Measurements from ENCODE around the gene NCAPD2.

NCAPD2 gene

GRCh38 chr12:6528539-6529235, 34.8 kb downstream of the NCAPD2 start:
- H3K4me1 ChIP-seq (ENCODE audit: low read length): peaks cover 13% of the 10 kb centered on the region
- H3K79me2 ChIP-seq (ENCODE audit: low read length): peaks cover 37% of the 10 kb centered on the region
- no peak overlapping the region for H3K9ac ChIP-seq (ENCODE audit: low read length)
- H3K9me3 ChIP-seq (replicated peaks; ENCODE audit: insufficient read depth, low read length): no peaks in the 10 kb centered on the region
- H4K20me1 ChIP-seq (ENCODE audit: insufficient read depth, low read length): no peaks in the 10 kb centered on the region
- no peak overlapping the region for H3K4me2 ChIP-seq (ENCODE audit: low read depth, low read length)
- no peaks in the 10 kb centered on the region for H3K27me3 ChIP-seq (replicated peaks; ENCODE audit: insufficient read depth, low read length)
- H2AFZ ChIP-seq (ENCODE audit: low read length): no peak overlapping the region
- H3K9me2 ChIP-seq (replicated peaks; ENCODE audit: insufficient read depth, low read length): no peaks in the 10 kb centered on the region
- peaks cover 48% of the 10 kb centered on the region for H3K36me3 ChIP-seq (replicated peaks; ENCODE audit: insufficient read depth, low read length)
- DNase-seq: no peak
- no peak overlapping the region for H3K27ac ChIP-seq (ENCODE audit: low read length)
- TF ChIP-seq EZH2 (optimal IDR thresholded peaks at IDR 0.05; ENCODE audit: low read depth, low read length) (no peak), EZH2phosphoT487 (IDR thresholded peaks at IDR 0.05; ENCODE audit: low read length) (no peak), CTCF (IDR thresholded peaks at IDR 0.05; ENCODE audit: low read length) (no peak)
- H3K4me3 ChIP-seq (ENCODE audit: low read length): no peak overlapping the region
- peaks cover 36% of the 10 kb centered on the region for H3F3A ChIP-seq (ENCODE audit: insufficient read depth, low read length)

- H3K36me3 ChIP-seq (replicated peaks; ENCODE audit: insufficient read depth, low read length): peaks cover 44% of the 10 kb centered on the region; the same call in 1 of the 2 replicates
- no peak overlapping the region for H3K9ac ChIP-seq (ENCODE audit: low read length)
- no peaks in the 10 kb centered on the region for H3K27me3 ChIP-seq (replicated peaks; ENCODE audit: insufficient read depth, low read length)
- H3K4me2 ChIP-seq (ENCODE audit: low read depth, low read length): no peak overlapping the region
- H3K27ac ChIP-seq (ENCODE audit: low read length): no peak overlapping the region
- H3K79me2 ChIP-seq (ENCODE audit: low read length): peaks cover 37% of the 10 kb centered on the region
- H2AFZ ChIP-seq (ENCODE audit: low read length): no peak overlapping the region
- no peaks in the 10 kb centered on the region for H3K9me2 ChIP-seq (replicated peaks; ENCODE audit: insufficient read depth, low read length)
- TF ChIP-seq EZH2 (optimal IDR thresholded peaks at IDR 0.05; ENCODE audit: low read depth, low read length) (no peak), EZH2phosphoT487 (IDR thresholded peaks at IDR 0.05; ENCODE audit: low read length) (no peak), CTCF (IDR thresholded peaks at IDR 0.05; ENCODE audit: low read length) (no peak)
- H3K9me3 ChIP-seq (replicated peaks; ENCODE audit: insufficient read depth, low read length): no peaks in the 10 kb centered on the region
- peaks cover 13% of the 10 kb centered on the region for H3K4me1 ChIP-seq (ENCODE audit: low read length)
- peaks cover 40% of the 10 kb centered on the region for H3F3A ChIP-seq (ENCODE audit: insufficient read depth, low read length)
- H4K20me1 ChIP-seq (ENCODE audit: insufficient read depth, low read length): no peaks in the 10 kb centered on the region
- no peak for DNase-seq
- H3K4me3 ChIP-seq (ENCODE audit: low read length): no peak overlapping the region
Measured at GRCh38 chr12:6529291-6529737, 35.4 kb downstream of the NCAPD2 start.

GRCh38 chr12:6530576-6531260, 36.8 kb downstream of the NCAPD2 start:
- peaks cover 43% of the 10 kb centered on the region; the same call in 1 of the 2 replicates for H3K36me3 ChIP-seq (replicated peaks; ENCODE audit: insufficient read depth, low read length)
- no peaks in the 10 kb centered on the region for H3K27me3 ChIP-seq (replicated peaks; ENCODE audit: insufficient read depth, low read length)
- TF ChIP-seq EZH2 (optimal IDR thresholded peaks at IDR 0.05; ENCODE audit: low read depth, low read length): no peak
- TF ChIP-seq EZH2phosphoT487 (IDR thresholded peaks at IDR 0.05; ENCODE audit: low read length): no peak
- TF ChIP-seq CTCF (IDR thresholded peaks at IDR 0.05; ENCODE audit: low read length): no peak
- H4K20me1 ChIP-seq (ENCODE audit: insufficient read depth, low read length): peaks cover 5% of the 10 kb centered on the region
- DNase-seq: no peak
- no peak overlapping the region for H3K27ac ChIP-seq (ENCODE audit: low read length)
- no peak overlapping the region for H3K4me3 ChIP-seq (ENCODE audit: low read length)
- H3K9ac ChIP-seq (ENCODE audit: low read length): no peak overlapping the region
- H3K79me2 ChIP-seq (ENCODE audit: low read length): peaks cover 46% of the 10 kb centered on the region
- H3K4me2 ChIP-seq (ENCODE audit: low read depth, low read length): no peak overlapping the region
- H3K4me1 ChIP-seq (ENCODE audit: low read length): peaks cover 15% of the 10 kb centered on the region
- H3K9me3 ChIP-seq (replicated peaks; ENCODE audit: insufficient read depth, low read length): no peaks in the 10 kb centered on the region
- H3F3A ChIP-seq (ENCODE audit: insufficient read depth, low read length): peaks cover 54% of the 10 kb centered on the region
- H3K9me2 ChIP-seq (replicated peaks; ENCODE audit: insufficient read depth, low read length): no peaks in the 10 kb centered on the region
- H2AFZ ChIP-seq (ENCODE audit: low read length): no peak overlapping the region

Measured in MM.1S (cell line).